ENCODE results near the gene MTHFD1L. TPM values are rescaled to one million over a fixed set of nuclear protein-coding genes. Genes with fewer than 3 reads are reported as not detected.
"Not testable (repeated sequence)": the region's sequence is repeated elsewhere in the genome, so short reads cannot be mapped to it uniquely, and the experiment has no call there.

MTHFD1L gene
- total RNA-seq, 3 donors from 2014 or later: 170 to 193 (median 190) TPM

- ATAC-seq (no peak), DNase-seq (no peak)
- Mint-ChIP-seq H3K9me3 (peaks cover 7% of the 10 kb centered on the region), H3K27me3 (ENCODE audit: low read depth) (no peaks in the 10 kb centered on the region), H3K36me3 (ENCODE audit: insufficient read depth) (peaks cover 43% of the 10 kb centered on the region), H3K4me1 (ENCODE audit: low read depth) (no peaks in the 10 kb centered on the region), H3K4me3 (no peak overlapping the region)
Measured at GRCh38 chr6:151075930-151076555, 210.5 kb downstream of the MTHFD1L start.

- no peak for DNase-seq
- peaks cover 4% of the 10 kb centered on the region for H3K9me3 Mint-ChIP-seq
- peaks cover 30% of the 10 kb centered on the region for H3K36me3 Mint-ChIP-seq (ENCODE audit: insufficient read depth)
- H3K4me3 Mint-ChIP-seq: no peak overlapping the region
- no peak for ATAC-seq
- no peaks in the 10 kb centered on the region for H3K4me1 Mint-ChIP-seq (ENCODE audit: low read depth)
- no peaks in the 10 kb centered on the region for H3K27me3 Mint-ChIP-seq (ENCODE audit: low read depth)
Measured at GRCh38 chr6:151078655-151079054, 213.2 kb downstream of the MTHFD1L start.

DNA sequence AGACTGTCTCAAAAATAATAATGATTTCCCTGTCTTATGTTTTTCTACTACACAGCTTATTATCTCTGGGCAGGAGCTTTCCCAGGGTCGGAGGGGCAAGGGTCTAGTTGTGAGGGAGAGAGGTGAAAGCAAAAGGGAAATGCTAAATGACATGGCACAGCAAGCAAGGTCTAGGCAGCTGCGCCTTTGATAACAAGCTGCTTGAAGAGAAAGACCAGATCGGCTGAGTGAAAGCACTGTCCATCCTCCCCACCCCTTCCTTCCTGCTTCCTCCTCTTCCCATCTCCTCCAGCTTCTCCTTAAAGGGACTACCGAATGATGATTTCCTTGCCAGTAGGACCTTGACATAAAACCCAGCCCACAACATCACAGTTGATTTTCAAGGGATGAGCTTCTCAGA, 216.2 kb downstream of the MTHFD1L start:
- Mint-ChIP-seq H3K36me3 (ENCODE audit: insufficient read depth) (peaks cover 16% of the 10 kb centered on the region), H3K4me1 (ENCODE audit: low read depth) (no peaks in the 10 kb centered on the region), H3K27me3 (ENCODE audit: low read depth) (no peaks in the 10 kb centered on the region), H3K4me3 (no peak overlapping the region), H3K9me3 (peaks cover 4% of the 10 kb centered on the region)
- ATAC-seq (no peak), DNase-seq (no peak)

GRCh38 chr6:151082079-151082478, 216.6 kb downstream of the MTHFD1L start:
- Mint-ChIP-seq H3K27me3 (ENCODE audit: low read depth) (no peaks in the 10 kb centered on the region), H3K4me3 (no peak overlapping the region), H3K36me3 (ENCODE audit: insufficient read depth) (peaks cover 13% of the 10 kb centered on the region), H3K4me1 (ENCODE audit: low read depth) (no peaks in the 10 kb centered on the region), H3K9me3 (peaks cover 1% of the 10 kb centered on the region)
- no peak for ATAC-seq
- DNase-seq: no peak

DNA sequence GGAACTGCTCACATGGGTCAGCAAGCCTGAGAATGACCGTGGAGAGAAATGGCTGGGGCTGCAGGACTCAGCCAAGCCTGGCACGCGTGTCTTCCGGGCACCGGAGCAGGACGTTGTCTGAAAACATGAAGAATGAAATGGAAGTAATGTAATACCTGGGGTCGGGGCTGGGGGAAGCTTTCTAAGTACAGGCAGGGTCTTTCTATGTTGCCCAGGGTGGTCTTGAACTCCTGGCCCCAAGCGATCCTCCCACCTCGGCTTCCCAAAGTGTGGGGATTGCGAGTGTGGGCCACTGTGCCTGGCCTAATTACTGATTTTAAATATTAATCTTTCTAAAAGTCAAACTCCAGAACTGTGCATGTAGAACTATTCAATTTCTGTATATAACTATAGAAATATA, 218.8 kb downstream of the MTHFD1L start:
- H3K4me1 Mint-ChIP-seq (ENCODE audit: low read depth): no peaks in the 10 kb centered on the region
- no peaks in the 10 kb centered on the region for H3K9me3 Mint-ChIP-seq
- no peak overlapping the region for H3K4me3 Mint-ChIP-seq
- peaks cover 5% of the 10 kb centered on the region for H3K36me3 Mint-ChIP-seq (ENCODE audit: insufficient read depth)
- no peak for DNase-seq
- no peak for ATAC-seq
- no peaks in the 10 kb centered on the region for H3K27me3 Mint-ChIP-seq (ENCODE audit: low read depth)

DNA sequence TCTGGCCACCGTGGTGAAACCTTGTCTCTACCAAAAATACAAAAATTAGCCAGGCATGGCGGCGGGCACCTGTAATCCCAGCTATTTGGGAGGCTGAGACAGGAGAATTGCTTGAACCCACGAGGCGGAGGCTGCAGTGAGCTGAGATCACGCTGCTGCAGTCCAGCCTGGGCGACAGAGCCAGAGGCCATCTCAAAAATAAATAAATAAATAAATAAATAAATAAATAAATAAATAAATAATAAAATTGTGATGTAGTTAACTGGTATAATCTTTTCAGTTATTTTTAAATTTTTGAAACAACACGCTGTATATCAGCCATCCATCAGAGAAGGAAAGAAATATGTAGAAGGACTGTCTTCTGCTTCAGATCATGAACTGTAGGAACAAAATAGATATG, 221.6 kb downstream of the MTHFD1L start:
- H3K9me3 Mint-ChIP-seq; H3K27me3 Mint-ChIP-seq (ENCODE audit: low read depth); DNase-seq; H3K4me3 Mint-ChIP-seq; H3K4me1 Mint-ChIP-seq (ENCODE audit: low read depth); ATAC-seq: not testable (repeated sequence)
- H3K36me3 Mint-ChIP-seq (ENCODE audit: insufficient read depth): peaks cover 13% of the 10 kb centered on the region

- Mint-ChIP-seq H3K27me3 (ENCODE audit: low read depth) (no peaks in the 10 kb centered on the region), H3K36me3 (ENCODE audit: insufficient read depth) (peaks cover 19% of the 10 kb centered on the region), H3K9me3 (no peaks in the 10 kb centered on the region), H3K4me1 (ENCODE audit: low read depth) (no peaks in the 10 kb centered on the region), H3K4me3 (no peak overlapping the region)
- no peak for DNase-seq
- no peak for ATAC-seq
Measured at GRCh38 chr6:151087861-151088598, 222.5 kb downstream of the MTHFD1L start.

DNA sequence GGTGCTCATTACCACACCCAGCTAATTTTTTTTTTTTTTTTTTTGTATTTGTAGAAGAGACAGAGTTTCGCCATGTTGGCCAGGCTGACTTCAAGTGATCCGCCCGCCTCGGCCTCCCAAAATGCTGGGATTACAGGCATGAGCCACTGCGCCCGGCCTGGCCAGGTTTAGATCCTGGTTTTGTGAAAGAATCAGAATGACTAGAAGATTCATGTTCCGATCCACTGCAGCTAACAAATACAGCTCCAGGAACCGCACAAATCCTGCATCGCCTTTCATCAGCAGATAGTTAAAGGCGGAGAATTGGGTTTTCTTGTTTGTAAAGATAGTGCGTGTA, 223.1 kb downstream of the MTHFD1L start:
- no peaks in the 10 kb centered on the region for H3K27me3 Mint-ChIP-seq (ENCODE audit: low read depth)
- peaks cover 20% of the 10 kb centered on the region for H3K36me3 Mint-ChIP-seq (ENCODE audit: insufficient read depth)
- no peaks in the 10 kb centered on the region for H3K4me1 Mint-ChIP-seq (ENCODE audit: low read depth)
- ATAC-seq (no peak), DNase-seq (no peak)
- no peaks in the 10 kb centered on the region for H3K9me3 Mint-ChIP-seq
- H3K4me3 Mint-ChIP-seq: no peak overlapping the region

DNA sequence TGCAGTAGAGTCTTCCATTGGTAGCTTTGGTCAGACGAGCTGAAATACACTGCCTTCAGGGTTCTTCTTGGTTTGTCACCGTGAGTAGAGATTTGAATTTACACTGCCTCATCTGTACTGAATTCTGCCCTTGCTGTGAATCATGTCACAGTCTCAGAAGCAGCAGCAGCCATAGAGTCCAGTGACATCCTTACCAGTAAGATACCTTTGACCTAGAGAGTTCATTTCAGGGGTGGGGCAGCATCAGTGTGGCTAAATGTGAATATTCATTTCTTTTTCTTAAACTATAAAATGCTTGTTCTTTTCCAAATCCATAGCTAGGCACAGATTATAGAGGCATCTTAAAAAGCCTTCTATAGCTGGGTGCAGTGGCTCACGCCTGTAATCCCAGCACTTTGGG, 223.5 kb downstream of the MTHFD1L start:
- no peaks in the 10 kb centered on the region for H3K4me1 Mint-ChIP-seq (ENCODE audit: low read depth)
- H3K36me3 Mint-ChIP-seq (ENCODE audit: insufficient read depth): peaks cover 24% of the 10 kb centered on the region
- DNase-seq: no peak
- H3K9me3 Mint-ChIP-seq: no peaks in the 10 kb centered on the region
- no peak for ATAC-seq
- H3K27me3 Mint-ChIP-seq (ENCODE audit: low read depth): no peaks in the 10 kb centered on the region
- H3K4me3 Mint-ChIP-seq: no peak overlapping the region

DNA sequence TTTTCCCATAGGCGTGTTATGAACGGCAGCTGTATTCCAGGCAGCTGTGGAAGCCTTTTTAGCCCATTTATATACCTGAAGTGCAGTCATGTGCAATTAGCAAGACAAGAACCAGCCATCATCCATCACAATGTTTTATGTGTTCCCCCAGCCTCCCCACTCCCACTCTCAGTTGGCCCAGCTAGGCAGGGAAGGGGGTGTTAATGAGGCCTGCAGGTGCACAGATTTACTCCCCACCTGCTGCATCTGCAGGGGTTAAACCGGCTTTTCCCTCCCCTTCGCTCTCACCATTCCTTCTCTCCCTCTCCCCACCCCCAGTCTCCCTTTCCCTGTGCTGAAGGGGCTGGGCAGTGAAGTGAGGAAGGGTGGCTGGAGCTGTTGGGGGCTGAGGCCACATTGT, 224.5 kb downstream of the MTHFD1L start:
- Mint-ChIP-seq H3K4me1 (ENCODE audit: low read depth) (no peaks in the 10 kb centered on the region), H3K9me3 (no peaks in the 10 kb centered on the region), H3K27me3 (ENCODE audit: low read depth) (no peaks in the 10 kb centered on the region), H3K4me3 (no peak overlapping the region), H3K36me3 (ENCODE audit: insufficient read depth) (peaks cover 29% of the 10 kb centered on the region)
- DNase-seq: no peak
- no peak for ATAC-seq

GRCh38 chr6:151091571-151091970, 226.1 kb downstream of the MTHFD1L start:
- no peak for ATAC-seq
- Mint-ChIP-seq H3K9me3 (no peaks in the 10 kb centered on the region), H3K27me3 (ENCODE audit: low read depth) (no peaks in the 10 kb centered on the region), H3K36me3 (ENCODE audit: insufficient read depth) (peaks cover 44% of the 10 kb centered on the region), H3K4me3 (no peak overlapping the region), H3K4me1 (ENCODE audit: low read depth) (no peaks in the 10 kb centered on the region)
- DNase-seq: no peak

DNA sequence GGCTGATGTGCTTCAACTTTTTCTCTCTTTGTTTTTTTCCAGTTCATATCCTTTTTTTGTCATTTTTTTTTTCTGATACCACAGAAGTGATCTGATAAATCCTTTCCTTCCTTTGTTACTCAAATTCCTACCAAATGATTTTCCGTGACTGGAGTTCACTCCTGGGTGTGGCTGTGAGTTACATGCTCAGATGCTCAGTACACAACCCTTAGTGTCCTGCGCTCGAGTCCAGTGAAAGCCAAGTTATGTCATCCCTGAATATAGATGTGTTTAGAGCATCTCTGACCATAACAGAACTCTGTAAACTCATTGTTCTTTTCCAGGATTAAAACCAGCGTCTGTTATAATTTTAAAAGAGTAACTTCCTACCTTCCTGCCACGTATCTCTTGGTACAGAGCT, 227.1 kb downstream of the MTHFD1L start:
- Mint-ChIP-seq H3K4me1 (ENCODE audit: low read depth) (no peaks in the 10 kb centered on the region), H3K36me3 (ENCODE audit: insufficient read depth) (peaks cover 54% of the 10 kb centered on the region), H3K4me3 (no peak overlapping the region), H3K27me3 (ENCODE audit: low read depth) (no peaks in the 10 kb centered on the region), H3K9me3 (no peaks in the 10 kb centered on the region)
- no peak for ATAC-seq
- no peak for DNase-seq

DNA sequence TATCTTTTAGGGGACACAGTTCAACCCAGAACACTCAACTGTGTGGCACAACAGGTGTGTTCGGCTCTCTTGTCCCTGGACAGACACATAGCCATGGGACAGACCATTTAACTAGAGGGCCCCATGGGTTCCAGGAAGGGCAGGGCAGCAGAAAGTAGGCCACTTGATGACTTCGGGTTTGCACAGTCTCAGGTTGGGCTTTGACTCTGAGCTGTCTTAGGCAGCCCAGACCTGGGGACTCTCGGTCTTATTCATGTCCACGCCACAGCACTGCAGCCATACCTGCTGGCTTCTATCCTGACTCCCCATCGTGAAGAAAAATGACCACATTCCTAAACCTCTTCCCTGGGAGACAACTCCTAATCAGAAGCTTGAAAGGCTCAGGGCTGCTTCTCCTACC, 228.2 kb downstream of the MTHFD1L start:
- ATAC-seq: no peak
- DNase-seq: no peak

DNA sequence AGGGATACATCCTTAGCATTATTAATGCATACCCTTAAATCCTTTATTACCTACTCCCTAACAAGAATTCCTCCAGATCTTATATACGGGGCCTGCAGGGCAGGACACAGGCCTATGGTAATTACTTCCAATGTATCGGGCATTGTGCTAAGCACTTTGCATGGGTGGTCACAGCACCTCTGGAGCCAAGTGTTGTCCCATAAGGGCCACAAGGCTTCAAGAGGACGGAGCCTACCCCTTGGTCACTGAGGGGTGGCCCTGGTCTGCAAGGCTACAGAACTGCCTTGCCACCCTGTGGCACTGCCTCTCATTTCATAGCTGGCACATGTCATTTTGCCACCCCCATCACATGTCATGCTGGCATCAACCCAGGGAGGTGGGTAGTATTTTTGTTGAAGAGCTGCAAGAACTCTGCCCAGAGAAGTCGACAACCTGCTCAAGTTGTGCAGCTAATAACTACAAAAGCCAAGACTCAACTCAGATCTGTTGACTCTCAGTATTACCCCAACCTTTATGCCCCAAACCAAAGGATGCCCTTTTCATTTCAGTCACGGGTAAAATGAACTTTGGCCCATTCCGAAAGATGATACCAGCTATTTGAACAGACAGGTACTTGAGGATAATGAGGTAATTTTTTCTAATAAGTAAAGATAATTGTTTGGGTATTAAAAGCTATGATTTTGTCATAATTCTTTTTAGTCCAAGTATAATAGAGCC, 230.2 kb downstream of the MTHFD1L start:
- Mint-ChIP-seq H3K9me3 (no peaks in the 10 kb centered on the region), H3K4me3 (no peak overlapping the region), H3K27me3 (ENCODE audit: low read depth) (no peaks in the 10 kb centered on the region), H3K36me3 (ENCODE audit: insufficient read depth) (peaks cover 66% of the 10 kb centered on the region), H3K4me1 (ENCODE audit: low read depth) (no peaks in the 10 kb centered on the region)
- ATAC-seq (no peak), DNase-seq (no peak)

More for the DNA sequence above, 228.2 kb downstream of the MTHFD1L start:
- no peaks in the 10 kb centered on the region for H3K4me1 Mint-ChIP-seq (ENCODE audit: low read depth)
- H3K4me3 Mint-ChIP-seq: no peak overlapping the region
- H3K9me3 Mint-ChIP-seq: no peaks in the 10 kb centered on the region
- H3K27me3 Mint-ChIP-seq (ENCODE audit: low read depth): no peaks in the 10 kb centered on the region
- H3K36me3 Mint-ChIP-seq (ENCODE audit: insufficient read depth): peaks cover 58% of the 10 kb centered on the region

DNA sequence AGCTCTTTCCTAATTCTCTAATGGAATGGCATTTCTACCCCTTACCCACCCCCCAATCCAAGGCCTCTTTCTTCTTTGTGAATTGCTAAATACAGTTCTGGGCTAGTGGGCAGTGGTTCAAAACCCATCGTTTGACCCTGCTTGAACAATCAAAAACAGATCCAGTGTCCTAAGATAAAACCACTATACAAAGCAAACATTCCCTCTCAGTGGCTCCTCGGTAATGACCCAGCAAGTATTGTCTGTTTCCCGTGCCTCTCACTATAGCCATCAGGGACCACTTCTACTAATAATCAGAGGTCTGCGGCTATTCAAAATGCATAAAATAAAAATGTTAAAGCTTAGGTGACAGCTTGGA, 230.7 kb downstream of the MTHFD1L start:
- ATAC-seq: no peak
- no peak for DNase-seq
- Mint-ChIP-seq H3K36me3 (ENCODE audit: insufficient read depth) (peaks cover 65% of the 10 kb centered on the region), H3K4me3 (no peak overlapping the region), H3K27me3 (ENCODE audit: low read depth) (no peaks in the 10 kb centered on the region), H3K9me3 (no peaks in the 10 kb centered on the region), H3K4me1 (ENCODE audit: low read depth) (no peaks in the 10 kb centered on the region)
